Measurements from ENCODE around the gene TIMP1.

The TIMP1 gene

GRCh38 chrX:47581731-47582647, at the start of gene TIMP1:
TSS of gene TIMP1 (plus strand) at chrX:47582436. CDS start at chrX:47583416, 980 bp downstream.
- no peak for DNase-seq

DNA sequence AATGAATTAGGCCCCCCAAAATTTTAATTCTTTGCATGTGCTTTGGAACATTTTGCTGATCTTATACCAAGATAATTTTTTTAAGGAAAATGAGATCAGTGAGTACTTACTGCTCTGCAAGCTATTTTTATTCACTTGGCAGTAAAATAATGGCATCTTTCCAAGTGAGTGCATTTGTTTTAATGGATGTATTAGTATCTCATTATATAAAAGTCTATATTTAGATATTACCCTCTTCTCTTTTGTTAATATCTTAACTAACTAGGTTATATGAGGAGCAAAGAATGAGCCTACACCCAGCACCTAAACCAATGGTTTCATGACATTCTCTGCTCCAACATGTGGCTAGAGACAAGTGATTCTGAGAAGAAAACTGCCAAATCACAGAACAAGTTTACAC, 42.4 kb upstream of the TIMP1 start:
- no peak for DNase-seq

- peak; percentile 80 for DNase-seq
These were observed 41.3 kb upstream of the TIMP1 start for GRCh38 chrX:47540754-47541538.

DNA sequence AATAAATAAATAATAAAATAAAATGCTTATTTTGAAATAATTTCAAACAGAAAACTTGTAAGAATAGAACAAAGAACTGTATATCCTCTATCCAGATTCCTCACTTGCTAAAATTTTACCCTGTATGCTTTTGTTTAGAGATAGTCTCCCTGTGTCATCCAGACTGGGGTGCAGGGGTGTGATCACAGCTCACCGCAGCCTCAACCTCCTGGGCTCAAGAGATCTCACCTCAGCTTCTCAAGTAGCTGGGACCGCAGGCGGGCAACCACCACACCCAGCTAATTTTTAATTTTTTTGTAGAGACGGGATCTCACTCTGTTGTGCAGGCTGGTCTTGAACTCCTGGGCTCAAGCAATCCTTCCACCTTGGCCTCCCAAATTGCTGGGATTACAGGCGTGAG, 38.7 kb upstream of the TIMP1 start:
- DNase-seq = no peak

DNA sequence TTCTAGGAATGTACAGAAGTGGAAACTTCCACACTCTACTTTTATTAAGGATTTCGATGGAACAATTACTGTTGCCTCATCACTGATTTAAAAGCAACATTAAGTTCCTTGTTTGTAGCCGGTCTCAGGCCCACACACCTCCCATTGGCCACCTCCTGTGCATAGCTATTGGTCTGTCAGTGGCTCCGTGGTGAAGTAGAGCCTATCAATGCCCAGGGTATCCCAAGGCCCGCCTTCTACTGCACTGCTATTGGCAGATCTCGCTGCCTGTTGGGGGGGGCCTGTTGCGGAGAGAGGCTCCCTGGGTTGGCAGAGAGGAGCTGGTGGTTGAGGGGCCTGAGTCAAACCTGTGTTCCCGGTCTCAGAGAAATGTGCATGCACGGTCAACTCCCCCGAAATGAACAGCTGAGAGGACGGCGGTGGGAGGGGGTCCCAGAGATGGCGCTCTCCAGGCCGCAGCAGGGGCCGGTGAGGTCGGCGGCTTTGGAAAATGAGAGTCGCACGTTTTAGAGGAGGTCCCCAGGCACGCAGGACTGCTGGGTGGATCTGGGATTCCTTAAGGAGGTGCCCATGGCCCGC, 26.1 kb upstream of the TIMP1 start:
- DNase-seq = no peak

DNA sequence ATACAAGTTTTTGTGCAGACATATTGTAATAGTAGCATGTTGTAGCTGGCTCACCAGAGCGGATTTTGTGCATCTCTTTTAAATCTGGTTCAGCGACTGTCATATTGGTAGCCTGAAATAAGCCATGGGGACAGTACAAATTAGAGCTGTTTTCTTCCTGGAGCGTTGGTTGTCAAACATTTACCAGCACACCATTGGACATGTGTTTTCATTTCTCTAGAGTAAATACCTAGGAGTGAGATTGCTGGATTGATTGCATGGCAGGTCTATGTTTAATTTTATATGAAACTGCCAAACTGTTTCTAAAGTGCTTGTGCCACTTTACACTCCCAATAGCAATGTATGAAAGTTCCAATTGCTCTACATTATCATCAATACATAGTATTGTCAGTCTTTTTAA, 23.8 kb upstream of the TIMP1 start:
- DNase-seq = no peak

GRCh38 chrX:47560179-47560933, 21.9 kb upstream of the TIMP1 start:
- DNase-seq = no peak

DNA sequence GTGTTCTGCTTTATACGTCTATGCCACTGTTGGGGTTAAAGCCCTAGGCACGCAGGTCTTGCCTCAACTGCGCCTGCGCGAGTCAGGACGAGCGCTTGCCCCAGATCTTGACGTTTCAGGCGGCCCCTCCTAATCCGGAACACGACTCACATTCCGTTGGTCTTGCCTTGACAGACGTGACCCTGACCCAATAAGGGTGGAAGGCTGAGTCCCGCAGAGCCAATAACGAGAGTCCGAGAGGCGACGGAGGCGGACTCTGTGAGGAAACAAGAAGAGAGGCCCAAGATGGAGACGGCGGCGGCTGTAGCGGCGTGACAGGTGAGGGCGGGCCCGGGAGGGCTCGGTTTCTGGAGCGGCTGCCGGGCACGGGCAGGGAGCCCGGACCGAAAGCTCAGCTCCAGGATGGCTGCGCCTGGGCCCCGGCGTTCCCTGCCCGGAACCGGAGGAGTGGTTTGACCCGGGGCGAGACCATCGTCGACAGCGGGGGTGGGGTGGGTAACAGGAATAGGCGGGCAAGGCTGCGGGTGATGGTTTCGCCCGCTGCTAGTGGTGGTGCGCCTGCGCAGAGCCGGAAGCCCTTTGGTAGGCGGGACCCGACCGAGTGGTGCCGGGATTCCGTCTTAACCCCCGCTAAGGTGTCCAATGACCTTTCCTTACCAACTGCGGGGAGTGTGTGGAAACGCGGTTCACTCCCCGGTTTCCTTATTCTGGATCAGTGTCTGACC, 21.1 kb upstream of the TIMP1 start, which contains the start of gene ARAF:
TSS of gene ARAF (plus strand) at position 272 of the 725 bp plus-strand sequence. CDS start 1,763 bp downstream, outside the sequence.
- DNase-seq = peak; percentile 86

GRCh38 chrX:47561659-47562151, 20.5 kb upstream of the TIMP1 start:
- DNase-seq = no peak

- DNase-seq = no peak
These were observed 19.5 kb upstream of the TIMP1 start for GRCh38 chrX:47562615-47563243.

DNA sequence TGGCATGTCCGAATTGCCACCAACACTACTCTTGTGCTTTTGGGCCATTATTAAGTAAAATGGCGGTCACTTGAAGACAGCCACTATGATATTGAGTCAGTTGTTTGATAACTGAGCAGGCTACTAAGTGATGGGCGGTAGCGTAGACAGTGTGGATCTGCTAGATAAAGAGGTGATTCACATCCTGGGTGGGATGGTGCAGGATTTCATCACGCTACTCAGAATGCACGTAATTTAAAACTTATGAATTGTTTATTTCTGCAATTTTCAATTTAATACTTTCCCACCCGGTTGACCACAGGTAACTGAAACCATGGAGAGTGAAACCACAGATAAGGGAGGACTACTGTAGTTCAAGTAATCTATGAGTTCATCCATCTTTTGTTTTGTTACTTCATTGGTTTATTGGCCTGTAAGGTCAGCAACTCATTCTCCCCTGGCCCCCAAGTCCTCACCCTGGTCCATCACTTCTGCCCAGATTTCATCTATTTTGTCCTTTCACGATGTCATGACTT, 18.4 kb upstream of the TIMP1 start:
- DNase-seq = no peak

- DNase-seq = no peak
These were observed 17.7 kb upstream of the TIMP1 start for GRCh38 chrX:47564438-47565085.

GRCh38 chrX:47566841-47567240, 15.4 kb upstream of the TIMP1 start:
- no peak for DNase-seq

GRCh38 chrX:47568656-47569295, 13.5 kb upstream of the TIMP1 start:
- no peak for DNase-seq

GRCh38 chrX:47570794-47571193, 11.4 kb upstream of the TIMP1 start:
- DNase-seq = no peak

- DNase-seq = no peak
These were observed 11.0 kb upstream of the TIMP1 start for GRCh38 chrX:47571215-47571614.

- no peak for DNase-seq
These were observed 10.3 kb upstream of the TIMP1 start for GRCh38 chrX:47571896-47572295.

GRCh38 chrX:47572773-47573340, 9.4 kb upstream of the TIMP1 start:
- no peak for DNase-seq

DNA sequence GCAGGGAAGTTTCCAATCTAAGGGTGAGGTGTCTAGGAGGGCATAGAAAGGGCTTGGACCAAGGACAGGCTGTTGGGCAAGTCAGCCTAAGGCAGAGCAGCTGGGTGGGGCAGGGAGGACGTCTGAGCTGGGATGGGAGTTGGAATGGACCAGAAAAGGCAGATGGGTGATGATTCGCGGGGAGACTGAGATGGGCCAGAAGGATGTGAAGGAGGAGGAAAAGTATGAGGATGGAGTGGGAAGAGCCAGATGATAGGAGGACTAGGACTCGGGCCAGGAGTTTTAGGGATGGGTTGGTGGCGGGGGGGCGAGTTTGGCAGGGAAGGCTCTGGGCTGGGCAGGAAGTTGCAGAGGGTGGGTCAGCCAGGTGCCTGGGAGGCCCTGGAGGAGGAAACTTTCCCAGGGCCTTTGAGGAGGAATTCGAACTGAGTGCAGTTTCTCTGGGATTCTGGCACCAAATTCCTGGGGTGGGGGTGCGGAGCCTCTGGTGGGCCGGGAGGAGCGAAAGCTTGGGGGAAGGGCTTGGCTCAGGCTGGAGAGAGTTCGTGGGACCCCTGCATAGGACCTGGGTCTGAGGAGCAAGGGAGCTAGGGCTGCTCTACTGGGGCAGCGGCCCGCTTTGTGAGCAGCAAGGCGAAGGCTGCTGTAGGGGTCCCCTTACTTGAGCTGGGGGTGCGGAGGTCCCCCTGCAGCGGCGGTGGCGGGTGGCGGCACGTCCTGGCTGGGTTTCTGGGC, 8.7 kb upstream of the TIMP1 start:
- no peak for DNase-seq

All from NCI-H2081 treated with DMSO at 0.1 percent for 48 hours (cell line).